Sigmoid colon (tissue), 7 donors: ENCODE data around the gene PSMC3IP. TPM values are rescaled to one million over a fixed set of nuclear protein-coding genes. Genes with fewer than 3 reads are reported as not detected.

Source experiments
- DNase-seq: peaks from one replicate; pipeline ENCODE4 v3.0.0-alpha.2; 2019
- H3K27ac ChIP-seq, 4 donors: fragments of 200-600 bp; sonication (generic); one replicate each; pipeline ENCODE4 v1.5.1; 2016 to 2019; ENCODE audit warnings: mild to moderate bottlenecking in 1 of 4
- H3K27me3 ChIP-seq, 3 donors: fragments of 200-600 bp; sonication (generic); one replicate each; pipeline ENCODE4 v1.5.1; 2019; ENCODE audit warnings: mild to moderate bottlenecking in 1 of 3
- H3K36me3 ChIP-seq, 4 donors: fragments of 200-600 bp; sonication (generic); one replicate each; pipeline ENCODE4 v1.5.1; 2016 to 2019
- H3K4me1 ChIP-seq, 4 donors: fragments of 200-600 bp; sonication (generic); one replicate each; pipeline ENCODE4 v1.5.1; 2017 to 2019
- H3K4me3 ChIP-seq, 4 donors: fragments of 200-600 bp; sonication (generic); one replicate each; pipeline ENCODE4 v1.5.1; 2017 to 2019; ENCODE audit warnings: mild to moderate bottlenecking in 2 of 4, moderate library complexity in 1 of 4
- H3K9me3 ChIP-seq, 4 donors: fragments of 200-600 bp in 3 of 4; sonication (generic) in 3 of 4; one replicate each; pipeline versions ENCODE4 v1.5.1 to v1.6.1; 2013 to 2019
- EP300 ChIP-seq, 4 donors: sonication (generic); formaldehyde crosslinking; IDR thresholded peaks; one replicate each; pipeline ENCODE4 v1.6.1; 2017; ENCODE audit warnings: antibody characterized with exemption in 4 of 4
- POLR2A ChIP-seq, 2 donors: fragments of 450-650 bp; IDR thresholded peaks; one replicate each; pipeline ENCODE4 v1.6.1; 2016; ENCODE audit warnings: antibody characterized with exemption in 2 of 2, mild to moderate bottlenecking in 2 of 2, moderate library complexity in 2 of 2
- POLR2AphosphoS5 ChIP-seq, 4 donors: sonication (generic); formaldehyde crosslinking; IDR thresholded peaks; one replicate each; pipeline ENCODE4 v1.6.1; 2017; ENCODE audit warnings: antibody characterized with exemption in 4 of 4
- WGBS, 2 donors: extraction: QIAGEN DNeasy Blood & Tissue Kit; methylation state at CpG; one replicate each; pipeline ENCODE4 v1.1.7; 2013; 5-methylcytosine and 5-hydroxymethylcytosine counted together
- intact Hi-C: fragments of 100-400 bp; cut with DNase I; formaldehyde crosslinking; loops from one replicate; pipeline ENCODE4 v1.15.1; 2023
- polyA plus RNA-seq, 3 donors: library from polyadenylated mRNA; stranded (reverse); fragments of 200-250 nt; gene quantifications; one replicate each; pipeline ENCODE4 v1.2.3, GENCODE V29; 2013
- total RNA-seq, 4 donors: library from RNA; depleted of rRNA; stranded (reverse); fragments of >200 nt; gene quantifications; one replicate each; pipeline ENCODE4 v1.1.0, GENCODE V29; 2016
- TF ChIP-seq, protein P1 (sequence below), 4 experiments: fragments of 450-650 bp in 3 of 4; fragments of 200-600 bp in 1 of 4; IDR thresholded peaks; one replicate each; pipeline ENCODE4 v1.5.1; 2016 to 2019; ENCODE audit warnings: antibody characterized with exemption in 4 of 4, mild to moderate bottlenecking in 3 of 4, moderate library complexity in 2 of 4
- donor health status: healthy with polysubstance abuse.
- donor health status: Bipolar disorder and iron deficiency.
- donor health status: healthy.

Gene PSMC3IP
- total and polyA plus RNA-seq, 7 donors: 2.3 to 10.3 (median 5.3) TPM

DNA sequence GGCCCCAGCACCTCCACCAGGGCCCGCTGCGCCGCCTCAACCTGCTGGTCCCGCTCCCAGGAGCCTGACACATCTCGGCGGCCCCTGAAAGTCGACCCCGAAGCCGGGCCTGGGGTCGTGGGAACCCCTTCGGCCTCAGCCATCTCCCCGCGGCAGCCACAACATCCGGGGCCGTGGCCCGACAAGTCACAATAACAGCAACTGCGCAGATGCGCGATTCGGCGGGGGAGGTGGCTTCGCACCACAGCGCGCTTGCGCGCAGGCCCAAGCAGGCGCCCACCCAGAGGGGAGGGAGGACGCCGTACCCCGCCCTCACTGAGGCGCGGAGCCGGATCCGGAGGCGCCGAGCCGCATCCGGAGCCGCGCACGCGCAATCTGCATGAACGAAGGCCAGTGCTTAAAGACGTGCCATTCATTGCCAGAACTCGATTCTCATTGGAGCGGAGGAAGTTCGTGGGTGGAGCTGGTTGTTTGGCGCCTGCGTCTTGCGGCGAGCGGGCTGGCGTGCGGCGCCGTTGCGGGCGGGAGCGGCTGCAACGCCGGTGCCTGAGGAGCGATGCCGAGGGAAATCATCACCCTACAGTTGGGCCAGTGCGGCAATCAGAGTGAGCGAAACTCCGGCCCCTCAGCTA lies 31.8 kb upstream of the PSMC3IP start, which contains the start of the genes RETREG3 and TUBG1:
Gene RETREG3 (minus strand): TSS at position 193 of the 632 bp plus-strand sequence. CDS start 50 bp downstream, at position 143.
Gene TUBG1 (plus strand): TSS at position 502 of the 632 bp plus-strand sequence. CDS start 55 bp downstream, at position 557.
- H3K27ac ChIP-seq: peak within 1 kb of the TSS; percentile 91 to 97 (median 94)
- intact Hi-C loops: loop anchor here (1.0 kb wide), 2 partner anchors 44 to 71 kb away; no protein-coding TSS in a partner anchor
- peaks cover 0 to 27% (median 16%) of the 10 kb centered on the region in 4 donors for H3K36me3 ChIP-seq
- TF ChIP-seq, protein P1, sequence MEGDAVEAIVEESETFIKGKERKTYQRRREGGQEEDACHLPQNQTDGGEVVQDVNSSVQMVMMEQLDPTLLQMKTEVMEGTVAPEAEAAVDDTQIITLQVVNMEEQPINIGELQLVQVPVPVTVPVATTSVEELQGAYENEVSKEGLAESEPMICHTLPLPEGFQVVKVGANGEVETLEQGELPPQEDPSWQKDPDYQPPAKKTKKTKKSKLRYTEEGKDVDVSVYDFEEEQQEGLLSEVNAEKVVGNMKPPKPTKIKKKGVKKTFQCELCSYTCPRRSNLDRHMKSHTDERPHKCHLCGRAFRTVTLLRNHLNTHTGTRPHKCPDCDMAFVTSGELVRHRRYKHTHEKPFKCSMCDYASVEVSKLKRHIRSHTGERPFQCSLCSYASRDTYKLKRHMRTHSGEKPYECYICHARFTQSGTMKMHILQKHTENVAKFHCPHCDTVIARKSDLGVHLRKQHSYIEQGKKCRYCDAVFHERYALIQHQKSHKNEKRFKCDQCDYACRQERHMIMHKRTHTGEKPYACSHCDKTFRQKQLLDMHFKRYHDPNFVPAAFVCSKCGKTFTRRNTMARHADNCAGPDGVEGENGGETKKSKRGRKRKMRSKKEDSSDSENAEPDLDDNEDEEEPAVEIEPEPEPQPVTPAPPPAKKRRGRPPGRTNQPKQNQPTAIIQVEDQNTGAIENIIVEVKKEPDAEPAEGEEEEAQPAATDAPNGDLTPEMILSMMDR (IDR thresholded peaks at IDR 0.05): peak in 3 of 4 experiments; percentile 29 to 52 (median 34)
- TF ChIP-seq POLR2AphosphoS5 (IDR thresholded peaks at IDR 0.05) (peak; percentile 81 to 95 (median 92)), POLR2A (IDR thresholded peaks at IDR 0.05) (peak; percentile 63 to 85), EP300 (IDR thresholded peaks at IDR 0.05) (no peak)
- DNase-seq: peak; percentile 99
- no peaks in the 10 kb centered on the region for H3K9me3 ChIP-seq
- no peaks in the 10 kb centered on the region for H3K27me3 ChIP-seq
- H3K4me3 ChIP-seq: peak within 1 kb of the TSS; percentile 82 to 97 (median 87)
- WGBS, 2 donors: 0% methylated on average over 66 of the region's 66 CpGs
- H3K4me1 ChIP-seq: peaks cover 0 to 42% (median 37%) of the 10 kb centered on the region in 4 donors

DNA sequence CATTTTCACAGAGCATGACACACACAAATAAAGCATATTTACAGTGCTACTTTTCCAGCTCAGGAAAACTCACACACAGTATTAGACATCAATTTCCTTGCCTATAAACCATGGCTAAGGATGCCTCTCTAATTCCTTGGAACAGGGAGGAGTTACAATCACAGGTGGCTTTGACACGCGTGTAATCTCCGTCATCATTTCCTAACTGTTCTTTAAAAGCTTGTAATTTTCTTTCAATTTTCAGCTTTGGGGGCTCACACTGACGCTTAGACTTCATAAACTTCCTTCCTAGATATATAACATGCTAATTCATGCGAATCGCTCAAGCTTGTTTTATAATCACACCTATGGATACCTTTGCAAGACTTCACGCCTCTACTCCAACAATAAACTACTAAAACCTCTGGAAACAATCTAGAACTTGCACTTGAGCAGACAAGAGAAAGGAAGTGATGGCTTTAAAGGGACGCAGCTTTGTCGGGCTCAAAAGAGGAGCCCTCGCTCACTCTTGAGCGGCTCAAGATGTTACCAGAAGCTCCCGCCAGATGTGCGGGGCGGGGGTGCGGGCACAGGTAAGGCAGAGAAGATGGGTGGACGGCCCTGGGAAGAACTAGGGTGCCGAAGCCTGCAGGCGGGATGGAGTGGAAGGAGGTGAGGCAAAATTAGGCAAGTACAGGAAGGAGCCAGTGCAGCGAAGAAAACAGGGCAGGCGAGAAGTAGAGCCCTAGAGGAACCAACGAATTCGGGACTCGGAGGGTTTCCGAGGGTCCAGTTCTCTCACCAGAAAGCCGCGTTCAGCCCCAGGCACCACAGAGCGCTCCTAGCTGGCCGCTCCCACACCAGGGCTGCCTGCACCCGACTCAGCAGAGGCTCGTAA lies 31.0 kb upstream of the PSMC3IP start:
- Histone ChIP-seq H3K27me3 (no peaks in the 10 kb centered on the region), H3K4me3 (peak overlapping the region; percentile 82 to 97 (median 87)), H3K27ac (peak overlapping the region; percentile 91 to 97 (median 94)), H3K4me1 (peaks cover 0 to 45% (median 38%) of the 10 kb centered on the region in 4 donors), H3K36me3 (peaks cover 0 to 19% (median 10%) of the 10 kb centered on the region in 4 donors), H3K9me3 (no peaks in the 10 kb centered on the region)
- 0 to 1% methylated on average over 30 of the region's 30 CpGs for WGBS, 2 donors
- TF ChIP-seq EP300 (IDR thresholded peaks at IDR 0.05) (no peak), POLR2AphosphoS5 (IDR thresholded peaks at IDR 0.05) (no peak)
- TF ChIP-seq, protein P1 (IDR thresholded peaks at IDR 0.05): peak in 1 of 4 experiments; percentile 5
- no peak for DNase-seq
- intact Hi-C loops: loop anchor here (1.0 kb wide), 2 partner anchors 45 to 72 kb away; no protein-coding TSS in a partner anchor

DNA sequence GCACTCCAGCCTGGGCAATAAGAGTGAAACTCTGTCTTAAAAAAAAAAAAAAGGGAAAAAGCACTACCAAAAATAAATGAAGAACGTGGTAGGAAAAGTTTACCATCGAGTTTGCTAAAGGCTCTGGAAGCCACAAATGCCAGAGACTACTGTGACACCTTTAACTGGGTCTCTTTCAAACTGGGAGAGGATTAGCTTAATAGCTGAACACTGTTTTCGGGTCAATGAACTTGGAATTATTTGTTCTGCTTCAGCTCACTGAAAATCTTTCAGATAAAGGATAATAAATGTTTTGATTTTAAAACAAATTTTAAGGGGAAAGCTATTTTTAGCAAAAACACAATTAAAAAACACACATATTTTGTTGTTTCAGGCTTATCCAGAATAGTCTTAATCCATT lies 30.2 kb upstream of the PSMC3IP start:
- peaks cover 0 to 49% (median 38%) of the 10 kb centered on the region in 4 donors for H3K4me1 ChIP-seq

DNA sequence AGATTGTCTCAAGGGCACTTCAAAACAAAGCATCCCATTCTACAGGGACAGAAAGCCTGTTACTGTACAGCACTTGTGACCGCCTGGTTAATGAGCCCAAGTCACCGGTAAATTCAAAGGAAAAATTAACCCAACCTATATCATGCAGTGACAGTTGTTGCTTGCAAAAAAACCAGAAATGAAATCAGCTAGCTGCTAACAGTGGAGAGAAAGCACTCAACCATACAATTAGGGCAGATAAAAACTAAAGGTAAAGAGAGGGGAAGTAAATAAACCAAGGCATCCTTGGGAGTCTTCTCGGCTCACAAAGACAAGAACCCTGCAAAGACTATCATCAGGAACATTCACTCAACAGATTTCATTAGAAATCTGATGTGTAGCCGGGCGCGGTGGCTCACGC lies 25.8 kb upstream of the PSMC3IP start:
- Histone ChIP-seq H3K27me3 (no peaks in the 10 kb centered on the region), H3K27ac (no peak overlapping the region), H3K4me1 (peaks cover 0 to 45% (median 43%) of the 10 kb centered on the region in 4 donors), H3K9me3 (no peaks in the 10 kb centered on the region), H3K36me3 (peaks cover 0 to 8% (median 3%) of the 10 kb centered on the region in 4 donors), H3K4me3 (no peak overlapping the region)
- intact Hi-C loops: no loop called here
- 94 to 96% methylated on average over 7 of the region's 7 CpGs for WGBS, 2 donors
- TF ChIP-seq POLR2A (IDR thresholded peaks at IDR 0.05) (no peak), EP300 (IDR thresholded peaks at IDR 0.05) (no peak), POLR2AphosphoS5 (IDR thresholded peaks at IDR 0.05) (no peak)
- TF ChIP-seq, protein P1 (IDR thresholded peaks at IDR 0.05): no peak
- no peak for DNase-seq

More for the DNA sequence above, 30.2 kb upstream of the PSMC3IP start:
- Histone ChIP-seq H3K4me3 (peak overlapping the region; percentile 82 to 97 (median 87)), H3K27me3 (no peaks in the 10 kb centered on the region), H3K36me3 (peaks cover 0 to 15% (median 6%) of the 10 kb centered on the region in 4 donors), H3K27ac (peak overlapping the region in 3 of 4 donors; percentile 93 to 97 (median 95)), H3K9me3 (no peaks in the 10 kb centered on the region)
- 72 to 76% methylated on average over 3 of the region's 3 CpGs for WGBS, 2 donors
- DNase-seq: no peak
- TF ChIP-seq POLR2A (IDR thresholded peaks at IDR 0.05) (no peak), EP300 (IDR thresholded peaks at IDR 0.05) (no peak), POLR2AphosphoS5 (IDR thresholded peaks at IDR 0.05) (no peak)
- TF ChIP-seq, protein P1 (IDR thresholded peaks at IDR 0.05): no peak
- intact Hi-C loops: no loop called here
